Measurements from ENCODE around the gene EEF2.

DNA sequence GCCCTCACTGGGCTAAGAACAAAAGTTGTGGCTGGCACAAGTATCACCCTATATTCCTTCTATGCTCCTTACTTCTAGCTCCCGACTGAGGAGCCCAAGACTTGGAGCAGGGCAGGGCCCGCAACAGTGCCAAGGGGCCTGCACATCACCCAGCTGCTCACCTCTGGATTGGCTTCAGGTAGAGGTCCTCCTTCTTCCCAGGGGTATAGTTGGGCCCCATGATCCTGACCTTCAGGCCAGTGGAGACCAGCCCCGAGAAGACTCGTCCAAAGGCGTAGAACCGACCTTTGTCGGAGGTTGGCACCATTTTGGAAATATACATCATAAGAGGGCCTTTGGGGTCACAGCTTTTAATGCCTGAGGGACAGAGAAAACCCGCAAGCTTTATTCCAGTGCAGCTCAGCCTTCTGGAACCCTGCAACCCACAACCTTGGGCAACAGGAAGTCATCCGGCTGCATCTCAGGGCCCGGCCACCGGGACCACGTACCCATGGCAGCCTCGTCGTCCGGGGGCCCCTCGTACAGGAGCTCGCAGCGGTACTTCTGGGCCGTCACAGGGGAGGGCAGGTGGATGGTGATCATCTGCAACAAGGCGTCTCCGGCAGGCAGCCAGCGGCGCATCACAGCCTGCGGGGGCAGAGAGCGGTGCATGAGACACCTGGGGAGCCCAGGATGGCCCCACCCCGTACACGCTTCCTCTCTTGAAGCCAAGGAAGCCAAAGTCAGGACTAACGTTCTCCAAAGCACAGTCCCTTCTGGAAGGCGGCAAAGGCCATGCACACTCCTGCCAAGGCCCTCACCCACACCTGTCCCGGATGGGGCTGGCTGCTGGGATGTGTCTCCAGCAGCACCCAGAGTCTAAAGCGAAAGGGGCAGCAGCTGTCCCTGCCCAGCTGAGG is 4.7 kb downstream of the EEF2 start:
- TF ChIP-seq, protein P1, sequence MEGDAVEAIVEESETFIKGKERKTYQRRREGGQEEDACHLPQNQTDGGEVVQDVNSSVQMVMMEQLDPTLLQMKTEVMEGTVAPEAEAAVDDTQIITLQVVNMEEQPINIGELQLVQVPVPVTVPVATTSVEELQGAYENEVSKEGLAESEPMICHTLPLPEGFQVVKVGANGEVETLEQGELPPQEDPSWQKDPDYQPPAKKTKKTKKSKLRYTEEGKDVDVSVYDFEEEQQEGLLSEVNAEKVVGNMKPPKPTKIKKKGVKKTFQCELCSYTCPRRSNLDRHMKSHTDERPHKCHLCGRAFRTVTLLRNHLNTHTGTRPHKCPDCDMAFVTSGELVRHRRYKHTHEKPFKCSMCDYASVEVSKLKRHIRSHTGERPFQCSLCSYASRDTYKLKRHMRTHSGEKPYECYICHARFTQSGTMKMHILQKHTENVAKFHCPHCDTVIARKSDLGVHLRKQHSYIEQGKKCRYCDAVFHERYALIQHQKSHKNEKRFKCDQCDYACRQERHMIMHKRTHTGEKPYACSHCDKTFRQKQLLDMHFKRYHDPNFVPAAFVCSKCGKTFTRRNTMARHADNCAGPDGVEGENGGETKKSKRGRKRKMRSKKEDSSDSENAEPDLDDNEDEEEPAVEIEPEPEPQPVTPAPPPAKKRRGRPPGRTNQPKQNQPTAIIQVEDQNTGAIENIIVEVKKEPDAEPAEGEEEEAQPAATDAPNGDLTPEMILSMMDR (IDR thresholded peaks at IDR 0.05 in 4 of 5, conservative IDR thresholded peaks at IDR 0.05 in 1 of 5): no peak
- no peak for TF ChIP-seq POLR2A (IDR thresholded peaks at IDR 0.05)
